ENCODE measurements around the gene IQSEC1. TPM values are rescaled to one million over a fixed set of nuclear protein-coding genes. Genes with fewer than 3 reads are reported as not detected.

Gene IQSEC1
- total RNA-seq, 2 experiments from 2014 or later: 31.7 to 39.2 TPM

DNA sequence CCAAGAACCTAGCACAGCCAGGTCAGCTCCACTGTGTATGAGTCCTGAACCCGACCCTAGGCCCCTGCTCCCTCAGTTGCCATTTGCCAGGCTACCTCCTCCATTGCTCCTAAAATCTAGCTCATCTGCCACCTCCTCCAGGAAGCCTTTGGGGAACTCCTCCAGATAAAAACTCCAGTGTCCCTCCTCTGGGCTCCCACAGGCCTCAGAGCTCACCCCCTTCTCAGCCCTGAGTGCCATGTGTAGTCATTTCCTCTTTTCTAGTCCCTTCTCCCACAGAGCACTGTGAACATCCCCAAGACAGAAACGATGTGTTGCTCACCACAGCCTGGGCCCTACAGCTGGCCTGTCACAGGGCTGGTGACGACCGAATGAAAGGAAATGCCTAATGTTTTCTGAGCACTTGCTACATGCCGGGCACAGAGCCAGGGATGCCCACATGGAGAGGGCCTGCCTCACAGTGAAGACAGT is 61.0 kb downstream of the IQSEC1 start:
- H3K9me3 Mint-ChIP-seq: no peaks in the 10 kb centered on the region
- peak overlapping the region; percentile 99 for H3K27ac Mint-ChIP-seq
- no peaks in the 10 kb centered on the region for H3K27me3 Mint-ChIP-seq
- peak; percentile 87 for DNase-seq
- POLR2A ChIA-PET: interaction anchor here (0.7 to 8.0 kb wide), 5 partner anchors 10 to 173 kb away, joined by 3 to 47 read pairs (median 3); no protein-coding TSS in a partner anchor
- H3K4me1 Mint-ChIP-seq (ENCODE audit: low read depth): peaks cover 93% of the 10 kb centered on the region
- peaks cover 18% of the 10 kb centered on the region for H3K36me3 Mint-ChIP-seq (ENCODE audit: low read depth)
- intact Hi-C loops (cut with micrococcal nuclease): no loop called here
- ATAC-seq: peak; percentile 45
- TF ChIP-seq, protein P1, sequence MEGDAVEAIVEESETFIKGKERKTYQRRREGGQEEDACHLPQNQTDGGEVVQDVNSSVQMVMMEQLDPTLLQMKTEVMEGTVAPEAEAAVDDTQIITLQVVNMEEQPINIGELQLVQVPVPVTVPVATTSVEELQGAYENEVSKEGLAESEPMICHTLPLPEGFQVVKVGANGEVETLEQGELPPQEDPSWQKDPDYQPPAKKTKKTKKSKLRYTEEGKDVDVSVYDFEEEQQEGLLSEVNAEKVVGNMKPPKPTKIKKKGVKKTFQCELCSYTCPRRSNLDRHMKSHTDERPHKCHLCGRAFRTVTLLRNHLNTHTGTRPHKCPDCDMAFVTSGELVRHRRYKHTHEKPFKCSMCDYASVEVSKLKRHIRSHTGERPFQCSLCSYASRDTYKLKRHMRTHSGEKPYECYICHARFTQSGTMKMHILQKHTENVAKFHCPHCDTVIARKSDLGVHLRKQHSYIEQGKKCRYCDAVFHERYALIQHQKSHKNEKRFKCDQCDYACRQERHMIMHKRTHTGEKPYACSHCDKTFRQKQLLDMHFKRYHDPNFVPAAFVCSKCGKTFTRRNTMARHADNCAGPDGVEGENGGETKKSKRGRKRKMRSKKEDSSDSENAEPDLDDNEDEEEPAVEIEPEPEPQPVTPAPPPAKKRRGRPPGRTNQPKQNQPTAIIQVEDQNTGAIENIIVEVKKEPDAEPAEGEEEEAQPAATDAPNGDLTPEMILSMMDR (IDR thresholded peaks at IDR 0.05): no peak
- H3K4me3 Mint-ChIP-seq: peak overlapping the region; percentile 59
- CTCF ChIA-PET: interaction anchor here (0.8 to 13.0 kb wide), 5 partner anchors 10 to 170 kb away, joined by 3 to 118 read pairs (median 4); partner anchors contain the start of gene RPL32

DNA sequence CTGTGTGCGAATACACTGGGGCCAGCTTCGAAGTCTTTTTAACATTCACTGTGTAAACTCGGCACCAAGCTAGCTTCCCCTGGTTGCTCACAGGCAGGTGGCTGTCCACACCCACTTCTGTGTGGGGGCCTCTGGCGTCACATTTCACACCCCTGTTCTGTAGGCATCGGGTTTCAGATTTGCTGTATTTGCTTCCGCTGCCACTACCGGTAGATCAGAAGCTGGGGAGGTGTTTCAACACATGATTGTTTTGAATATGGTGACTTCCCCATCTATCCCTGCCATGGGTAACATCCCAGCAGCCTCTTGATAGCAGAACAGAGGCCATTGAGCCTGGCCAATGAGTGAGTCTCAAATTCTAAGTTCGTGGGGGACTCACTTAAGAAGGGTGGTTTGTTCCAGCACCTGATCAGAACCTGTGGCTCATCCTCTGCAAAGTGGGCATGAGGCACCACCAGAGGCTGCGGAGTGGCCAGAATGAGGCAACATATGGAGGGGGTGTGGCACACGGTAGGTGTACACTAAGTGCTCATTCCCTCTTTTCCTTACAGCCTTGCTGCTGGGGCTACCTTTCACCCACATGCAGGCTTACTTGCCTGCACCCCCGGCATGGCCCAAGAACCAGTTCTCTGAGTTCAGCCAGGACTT is 61.5 kb downstream of the IQSEC1 start:
- CTCF ChIA-PET: interaction anchor here (0.8 to 13.0 kb wide), 5 partner anchors 11 to 170 kb away, joined by 3 to 118 read pairs (median 4); partner anchors contain the start of gene RPL32
- POLR2A ChIA-PET: interaction anchor here (0.7 to 8.0 kb wide), 4 partner anchors 9 to 173 kb away, joined by 3 to 47 read pairs (median 4); no protein-coding TSS in a partner anchor
- H3K4me3 Mint-ChIP-seq: peak overlapping the region; percentile 59
- no peaks in the 10 kb centered on the region for H3K9me3 Mint-ChIP-seq
- TF ChIP-seq, protein P1 (IDR thresholded peaks at IDR 0.05): no peak
- no peaks in the 10 kb centered on the region for H3K27me3 Mint-ChIP-seq
- intact Hi-C loops (cut with micrococcal nuclease): no loop called here
- DNase-seq: peak; percentile 96
- H3K27ac Mint-ChIP-seq: peak overlapping the region; percentile 99
- ATAC-seq: peak; percentile 65
- peaks cover 93% of the 10 kb centered on the region for H3K4me1 Mint-ChIP-seq (ENCODE audit: low read depth)
- peaks cover 18% of the 10 kb centered on the region for H3K36me3 Mint-ChIP-seq (ENCODE audit: low read depth)

DNA sequence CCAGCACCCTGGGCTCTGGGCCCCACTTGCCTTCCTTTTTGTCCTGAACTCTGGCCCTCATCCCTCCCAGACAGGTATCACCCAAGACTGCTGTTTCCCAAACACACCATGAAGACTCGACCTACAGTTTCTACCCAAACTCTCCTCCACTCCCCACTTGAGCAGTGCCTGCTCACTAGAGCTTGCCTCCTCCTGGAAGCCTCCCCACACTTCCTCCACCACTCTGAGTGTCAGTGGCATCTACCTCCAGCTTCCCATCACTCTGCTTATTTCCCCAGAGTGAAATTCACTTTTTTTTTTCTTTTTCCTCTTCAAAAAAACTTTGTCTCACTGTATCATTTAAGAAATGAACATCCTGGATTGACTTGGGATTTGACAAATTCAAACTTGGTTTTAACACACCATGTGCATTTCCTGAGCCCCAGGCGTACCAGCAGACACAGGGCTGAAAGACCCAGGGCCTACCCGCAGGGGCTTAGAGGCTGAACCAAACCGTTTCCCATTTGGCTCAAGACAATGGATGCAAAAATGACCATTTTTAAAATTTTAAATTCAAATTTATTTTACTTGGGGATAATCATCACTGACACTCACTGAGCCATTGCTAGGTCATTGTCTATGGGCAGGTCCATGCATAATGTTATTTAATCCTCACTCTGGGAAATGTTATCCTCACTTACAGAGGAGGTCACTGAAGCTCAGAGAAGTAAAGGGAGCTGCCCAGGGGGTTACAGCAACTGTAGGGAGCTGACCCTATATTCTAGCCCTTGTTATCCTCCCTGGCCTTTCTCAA is 62.3 kb downstream of the IQSEC1 start:
- intact Hi-C loops (cut with micrococcal nuclease): no loop called here
- TF ChIP-seq, protein P1 (IDR thresholded peaks at IDR 0.05): no peak
- CTCF ChIA-PET: interaction anchor here (0.8 to 13.0 kb wide), 5 partner anchors 12 to 81 kb away, joined by 3 to 118 read pairs (median 4); no protein-coding TSS in a partner anchor
- H3K9me3 Mint-ChIP-seq: no peaks in the 10 kb centered on the region
- DNase-seq (no peak), ATAC-seq (no peak)
- POLR2A ChIA-PET: interaction anchor here (0.8 to 8.0 kb wide), 4 partner anchors 8 to 43 kb away, joined by 3 to 47 read pairs (median 4); no protein-coding TSS in a partner anchor
- H3K4me1 Mint-ChIP-seq (ENCODE audit: low read depth): peaks cover 93% of the 10 kb centered on the region
- H3K27me3 Mint-ChIP-seq: no peaks in the 10 kb centered on the region
- peaks cover 18% of the 10 kb centered on the region for H3K36me3 Mint-ChIP-seq (ENCODE audit: low read depth)
- peak overlapping the region; percentile 59 for H3K4me3 Mint-ChIP-seq
- peak overlapping the region; percentile 99 for H3K27ac Mint-ChIP-seq

DNA sequence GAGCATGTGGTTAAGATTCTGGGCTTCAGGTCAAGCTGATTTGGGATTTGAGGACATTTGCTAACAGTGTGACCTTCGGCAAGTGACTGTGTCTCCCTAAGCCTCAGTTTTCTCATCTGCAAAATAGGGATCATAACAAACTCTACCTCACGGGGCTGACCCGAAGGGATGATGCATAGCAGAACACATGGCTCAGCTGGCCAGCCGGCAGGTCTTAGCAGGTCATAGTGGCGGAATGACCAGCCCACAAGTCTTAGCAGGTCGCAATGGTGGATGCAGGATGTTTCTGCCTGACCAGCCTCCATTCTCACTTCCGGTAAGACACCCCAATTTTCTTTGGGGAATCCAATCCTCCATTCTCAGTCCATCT is 63.3 kb downstream of the IQSEC1 start:
- Mint-ChIP-seq H3K27ac (peak overlapping the region; percentile 99), H3K36me3 (ENCODE audit: low read depth) (peaks cover 18% of the 10 kb centered on the region), H3K9me3 (no peaks in the 10 kb centered on the region), H3K4me3 (peak overlapping the region; percentile 66), H3K27me3 (no peaks in the 10 kb centered on the region), H3K4me1 (ENCODE audit: low read depth) (peaks cover 99% of the 10 kb centered on the region)
- intact Hi-C loops (cut with micrococcal nuclease): no loop called here
- ChIA-PET POLR2A (interaction anchor here (0.6 to 8.0 kb wide), 7 partner anchors 9 to 169 kb away, joined by 3 to 47 read pairs (median 5); partner anchors contain the start of gene RPL32), CTCF (interaction anchor here (0.8 to 13.0 kb wide), 3 partner anchors 15 to 82 kb away, joined by 3 to 118 read pairs (median 4); no protein-coding TSS in a partner anchor)
- ATAC-seq: no peak
- TF ChIP-seq, protein P1 (IDR thresholded peaks at IDR 0.05): no peak
- no peak for DNase-seq
